ENCODE results near the gene PTCHD1.

The PTCHD1 gene

DNA sequence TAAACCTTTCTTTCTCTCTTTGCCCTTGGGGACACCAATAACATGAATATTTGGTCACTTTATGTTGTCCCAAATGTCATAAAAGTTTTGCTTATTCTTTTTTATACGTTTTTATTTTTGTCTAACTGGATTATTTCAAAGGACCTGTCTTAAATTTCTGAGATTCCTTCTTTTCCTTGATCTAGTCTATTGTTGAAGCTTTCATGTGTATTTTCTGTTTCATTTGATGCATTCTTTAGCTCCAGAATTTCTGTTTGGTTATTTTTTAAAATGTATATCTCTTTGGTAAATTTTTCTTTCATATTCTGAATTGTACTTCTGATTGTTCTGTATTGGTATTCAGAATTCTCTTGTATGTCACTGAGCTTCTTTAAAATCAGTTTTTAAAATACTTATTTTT, 88.3 kb downstream of the PTCHD1 start:
- DNase-seq, result no peak

DNA sequence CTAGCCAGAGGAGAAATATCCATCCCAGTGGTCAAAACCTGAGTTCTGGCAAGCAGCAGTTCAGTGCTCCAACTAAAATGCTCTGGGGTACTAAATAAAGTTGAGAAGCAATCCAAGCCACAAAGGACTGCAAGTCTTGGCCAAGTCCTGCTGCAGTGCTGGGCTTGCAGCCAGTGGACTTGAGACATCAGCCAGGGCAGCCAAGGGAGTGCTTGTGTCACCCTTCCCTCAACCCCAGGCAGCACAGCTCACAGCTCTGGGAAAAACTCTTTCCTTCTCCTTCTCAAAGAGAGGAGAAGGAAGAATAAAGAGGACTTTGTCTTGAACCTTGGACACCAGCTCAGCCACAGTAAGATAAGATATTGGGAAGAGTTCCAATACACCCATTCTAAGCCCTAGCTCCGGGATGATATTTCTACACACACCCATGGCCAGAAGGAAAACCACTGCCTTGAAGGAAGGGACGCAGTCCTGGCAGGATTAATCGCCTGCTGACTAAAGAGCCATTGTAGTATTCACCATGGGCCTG, 99.8 kb downstream of the PTCHD1 start:
- DNase-seq, result no peak

DNA sequence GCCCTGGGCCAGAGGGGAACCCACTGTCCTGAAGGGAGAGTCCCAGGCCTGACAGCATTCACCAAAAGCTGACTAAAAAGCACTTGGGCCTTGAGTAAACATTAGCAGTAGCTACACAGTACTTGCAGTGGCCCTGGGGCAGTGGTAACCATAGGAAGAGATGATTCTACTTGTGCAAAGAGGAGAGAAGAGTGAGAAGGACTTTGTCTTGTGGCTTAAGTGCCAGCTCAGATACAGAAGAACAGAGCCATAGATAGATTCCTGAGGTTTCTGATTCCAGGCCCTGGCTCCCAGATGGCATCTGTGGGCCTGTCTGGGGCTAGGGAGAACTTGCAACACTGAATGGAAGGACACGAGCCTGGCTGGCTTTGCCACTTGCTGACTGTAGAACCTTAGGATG, 100.5 kb downstream of the PTCHD1 start:
- DNase-seq, result no peak

DNA sequence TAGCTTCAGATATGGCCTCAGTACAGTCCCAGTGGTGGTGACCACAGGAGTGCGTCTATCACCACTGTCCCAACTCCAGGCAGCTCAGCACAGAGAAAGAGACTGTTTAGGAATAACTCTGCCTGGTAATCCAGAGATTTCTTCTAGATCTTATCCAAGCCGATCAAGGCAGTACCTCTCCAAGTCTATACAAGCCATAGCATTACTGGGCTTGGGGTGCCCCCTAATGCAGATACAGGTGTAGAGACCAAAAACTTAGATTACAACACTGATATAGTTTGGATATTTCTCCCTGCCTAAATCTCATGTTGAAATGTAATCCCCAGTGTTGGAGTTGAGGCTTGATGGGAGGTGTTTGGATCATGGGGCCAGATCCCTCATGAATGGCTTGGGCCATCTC, 100.9 kb downstream of the PTCHD1 start:
- no peak for DNase-seq

DNA sequence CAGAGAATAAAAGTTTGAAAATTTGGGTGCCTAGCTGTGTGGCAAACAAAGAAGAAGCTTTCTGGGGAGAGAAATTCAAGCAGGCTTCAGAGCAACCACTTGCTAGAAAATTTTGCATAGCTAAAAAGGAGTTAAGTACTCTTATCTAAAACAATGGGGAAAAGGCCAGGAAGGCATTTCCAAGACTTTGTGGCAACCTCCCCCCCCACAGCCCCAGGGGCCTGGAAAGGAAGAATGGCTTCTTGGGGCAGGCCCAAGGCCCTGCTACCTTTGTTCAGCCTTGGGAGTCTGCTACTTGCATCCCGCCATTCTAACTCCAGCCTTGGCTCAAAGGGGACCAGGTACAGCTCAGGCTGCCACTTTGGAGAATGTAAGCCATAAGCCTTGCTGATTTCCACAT, 102.2 kb downstream of the PTCHD1 start:
- DNase-seq, result no peak

GRCh38 chrX:23451266-23451665, 116.6 kb downstream of the PTCHD1 start:
- no peak for DNase-seq

All from HCEC 1CT (cell line).